ENCODE results near the gene MSL3B.

Gene MSL3B

GRCh38 chr2:233871432-233871831 lies 3.2 kb upstream of the MSL3B start:
- H3K27me3 ChIP-seq (ENCODE audit: control insufficient read depth in 2 of 2, insufficient read depth in 2 of 2, low read length in 2 of 2), result peaks cover 3 to 8% of the 10 kb centered on the region in 2 donors
- TF ChIP-seq CTCF (IDR thresholded peaks at IDR 0.05), result no peak
- peaks cover 4 to 13% of the 10 kb centered on the region in 2 donors for H3K4me1 ChIP-seq (ENCODE audit: control insufficient read depth in 1 of 2, insufficient read depth in 2 of 2, low read length in 2 of 2)
- H3K36me3 Mint-ChIP-seq, result no peaks in the 10 kb centered on the region
- H3K27ac Mint-ChIP-seq, result no peak overlapping the region
- no peak overlapping the region for H3K4me3 ChIP-seq (replicated peaks in 1 of 3; ENCODE audit: low read depth in 2 of 3, low read length in 3 of 3)
- no peak overlapping the region for H3K27ac ChIP-seq (ENCODE audit: low read depth in 1 of 2, low read length in 2 of 2)
- H3K79me2 ChIP-seq (ENCODE audit: insufficient read depth, low read length), result no peaks in the 10 kb centered on the region
- no peaks in the 10 kb centered on the region for H4K20me1 ChIP-seq (ENCODE audit: insufficient read depth, low read length)
- intact Hi-C loops (cut with micrococcal nuclease), result no loop called here
- peaks cover 17% of the 10 kb centered on the region for H3K4me1 Mint-ChIP-seq
- no peak overlapping the region for H3K9ac ChIP-seq (ENCODE audit: insufficient read depth, low read length, poor library complexity, severe bottlenecking)
- peaks cover 15 to 27% (median 23%) of the 10 kb centered on the region in 3 donors for H3K27me3 Mint-ChIP-seq (ENCODE audit: low read depth in 3 of 3)
- no peaks in the 10 kb centered on the region for H3K36me3 ChIP-seq (replicated peaks in 1 of 2; ENCODE audit: control insufficient read depth in 1 of 2, insufficient read depth in 2 of 2, low read length in 2 of 2)
- no peak overlapping the region for H3K4me3 Mint-ChIP-seq
- WGBS (ENCODE audit: insufficient coverage), result no CpG with 5 or more reads among the region's 4 CpGs
- no peak overlapping the region for H2AFZ ChIP-seq (ENCODE audit: insufficient read depth, low read depth, low read length, poor library complexity, severe bottlenecking)
- no peak overlapping the region for H3K4me2 ChIP-seq (replicated peaks; ENCODE audit: extremely low read depth, low read length, poor library complexity, severe bottlenecking)
- peaks cover under 1 to 6% of the 10 kb centered on the region in 2 donors for H3K9me3 ChIP-seq (replicated peaks in 1 of 2; ENCODE audit: control insufficient read depth in 1 of 2, insufficient read depth in 1 of 2, low read length in 2 of 2)
- DNase-seq, result no peak
- H3K9me3 Mint-ChIP-seq, result peaks cover 6 to 24% (median 16%) of the 10 kb centered on the region in 7 donors

- Histone ChIP-seq H3K27me3 (ENCODE audit: control insufficient read depth in 2 of 2, insufficient read depth in 2 of 2, low read length in 2 of 2) (peaks cover 3 to 6% of the 10 kb centered on the region in 2 donors), H3K4me3 (replicated peaks in 1 of 3; ENCODE audit: low read depth in 2 of 3, low read length in 3 of 3) (no peak overlapping the region), H3K4me2 (replicated peaks; ENCODE audit: extremely low read depth, low read length, poor library complexity, severe bottlenecking) (no peak overlapping the region), H2AFZ (ENCODE audit: insufficient read depth, low read depth, low read length, poor library complexity, severe bottlenecking) (no peak overlapping the region), H3K27ac (ENCODE audit: low read depth in 1 of 2, low read length in 2 of 2) (no peak overlapping the region), H3K36me3 (replicated peaks in 1 of 2; ENCODE audit: control insufficient read depth in 1 of 2, insufficient read depth in 2 of 2, low read length in 2 of 2) (no peaks in the 10 kb centered on the region), H3K79me2 (ENCODE audit: insufficient read depth, low read length) (no peaks in the 10 kb centered on the region), H3K9ac (ENCODE audit: insufficient read depth, low read length, poor library complexity, severe bottlenecking) (no peak overlapping the region), H3K9me3 (replicated peaks in 1 of 2; ENCODE audit: control insufficient read depth in 1 of 2, insufficient read depth in 1 of 2, low read length in 2 of 2) (peaks cover 5 to 6% of the 10 kb centered on the region in 2 donors), H4K20me1 (ENCODE audit: insufficient read depth, low read length) (no peaks in the 10 kb centered on the region), H3K4me1 (ENCODE audit: control insufficient read depth in 1 of 2, insufficient read depth in 2 of 2, low read length in 2 of 2) (peaks cover 4 to 13% of the 10 kb centered on the region in 2 donors)
- no peaks in the 10 kb centered on the region for H3K36me3 Mint-ChIP-seq
- DNase-seq, result no peak
- H3K9me3 Mint-ChIP-seq, result peaks cover 6 to 29% (median 20%) of the 10 kb centered on the region in 7 donors
- 98% methylated on average over 11 of the region's 11 CpGs for WGBS (ENCODE audit: insufficient coverage)
- TF ChIP-seq CTCF (IDR thresholded peaks at IDR 0.05), result no peak
- H3K4me3 Mint-ChIP-seq, result no peak overlapping the region
- intact Hi-C loops (cut with micrococcal nuclease), result no loop called here
- no peak overlapping the region for H3K27ac Mint-ChIP-seq
- peaks cover 11% of the 10 kb centered on the region for H3K4me1 Mint-ChIP-seq
- H3K27me3 Mint-ChIP-seq (ENCODE audit: low read depth in 3 of 3), result peaks cover 11 to 19% (median 16%) of the 10 kb centered on the region in 3 donors
Measured at GRCh38 chr2:233866479-233866878, 1.7 kb downstream of the MSL3B start.
